ENCODE measurements around the gene MEGF11.

- no peak for TF ChIP-seq ESRRG (CRISPR knock-in tag; IDR thresholded peaks at IDR 0.05)
- no peak for TF ChIP-seq ISL1 (CRISPR knock-in tag; IDR thresholded peaks at IDR 0.05)
- no peak for TF ChIP-seq PATZ1 (CRISPR knock-in tag; IDR thresholded peaks at IDR 0.05; ENCODE audit: borderline replicate concordance)
- TF ChIP-seq CREB5 (CRISPR knock-in tag; IDR thresholded peaks at IDR 0.05; ENCODE audit: low read depth): no peak
These were observed 370.0 kb downstream of the MEGF11 start for GRCh38 chr15:65883571-65883970.
